ENCODE results near the gene LYZL2.

DNA sequence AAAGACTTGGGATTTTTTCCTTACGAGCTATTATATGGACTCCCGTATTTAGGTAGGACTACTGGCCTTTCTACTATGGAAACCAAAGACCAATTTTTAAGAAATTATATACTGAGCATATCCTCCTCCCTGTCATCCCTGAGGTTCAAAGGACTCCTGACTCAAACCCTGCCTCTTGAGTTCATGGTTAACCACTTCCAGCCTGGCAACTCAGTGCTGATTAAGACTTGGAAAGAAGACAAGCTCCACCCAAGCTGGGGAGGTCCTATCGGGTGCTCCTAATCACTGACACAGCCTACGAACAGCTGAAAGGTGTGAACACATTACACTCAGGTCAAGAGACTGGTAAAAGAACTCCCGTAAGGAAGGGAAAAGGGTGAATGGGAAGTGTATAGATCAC, 66.8 kb downstream of the LYZL2 start:
- TF ChIP-seq, protein P1, sequence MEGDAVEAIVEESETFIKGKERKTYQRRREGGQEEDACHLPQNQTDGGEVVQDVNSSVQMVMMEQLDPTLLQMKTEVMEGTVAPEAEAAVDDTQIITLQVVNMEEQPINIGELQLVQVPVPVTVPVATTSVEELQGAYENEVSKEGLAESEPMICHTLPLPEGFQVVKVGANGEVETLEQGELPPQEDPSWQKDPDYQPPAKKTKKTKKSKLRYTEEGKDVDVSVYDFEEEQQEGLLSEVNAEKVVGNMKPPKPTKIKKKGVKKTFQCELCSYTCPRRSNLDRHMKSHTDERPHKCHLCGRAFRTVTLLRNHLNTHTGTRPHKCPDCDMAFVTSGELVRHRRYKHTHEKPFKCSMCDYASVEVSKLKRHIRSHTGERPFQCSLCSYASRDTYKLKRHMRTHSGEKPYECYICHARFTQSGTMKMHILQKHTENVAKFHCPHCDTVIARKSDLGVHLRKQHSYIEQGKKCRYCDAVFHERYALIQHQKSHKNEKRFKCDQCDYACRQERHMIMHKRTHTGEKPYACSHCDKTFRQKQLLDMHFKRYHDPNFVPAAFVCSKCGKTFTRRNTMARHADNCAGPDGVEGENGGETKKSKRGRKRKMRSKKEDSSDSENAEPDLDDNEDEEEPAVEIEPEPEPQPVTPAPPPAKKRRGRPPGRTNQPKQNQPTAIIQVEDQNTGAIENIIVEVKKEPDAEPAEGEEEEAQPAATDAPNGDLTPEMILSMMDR (IDR thresholded peaks at IDR 0.05) = no peak
- TF ChIP-seq POLR2A (IDR thresholded peaks at IDR 0.05) = no peak
